RPMI8226 (cell line): Measurements from ENCODE around the gene ADAP1.
"Not testable (repeated sequence)": the region's sequence is repeated elsewhere in the genome, so short reads cannot be mapped to it uniquely, and the experiment has no call there.

Experiments
- DNase-seq: peaks from one replicate; pipeline ENCODE4 v3.0.0-alpha.2; 2015

The ADAP1 gene

DNA sequence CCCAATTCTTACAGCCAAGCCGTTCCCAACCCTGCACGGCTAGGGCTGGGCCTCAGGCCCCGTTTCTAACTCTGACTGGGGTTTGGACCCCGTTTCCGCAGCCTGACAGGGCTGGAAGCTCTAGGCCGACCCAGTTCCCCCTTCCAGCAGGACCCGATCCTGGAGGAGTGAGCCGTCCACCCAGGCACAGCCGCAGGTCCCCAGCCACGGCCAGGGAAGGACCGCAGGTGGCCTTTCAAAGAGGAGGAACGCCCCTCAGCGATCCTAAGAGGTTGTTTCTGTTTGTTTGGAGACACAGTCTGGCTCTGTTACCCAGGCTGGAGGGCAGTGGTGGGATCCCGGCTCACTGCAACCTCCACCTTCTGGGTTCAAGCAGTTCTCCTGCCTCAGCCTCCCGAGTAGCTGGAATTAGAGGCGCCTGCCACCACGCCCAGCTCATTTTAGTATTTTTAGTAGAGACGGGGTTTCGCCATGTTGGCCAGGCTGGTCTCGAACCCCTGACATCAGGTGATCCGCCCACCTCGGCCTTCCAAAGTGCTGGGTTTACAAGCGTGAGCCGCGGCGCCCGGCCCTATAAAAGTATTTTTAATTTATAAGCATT is 78.9 kb downstream of the ADAP1 start:
- no peak for DNase-seq

DNA sequence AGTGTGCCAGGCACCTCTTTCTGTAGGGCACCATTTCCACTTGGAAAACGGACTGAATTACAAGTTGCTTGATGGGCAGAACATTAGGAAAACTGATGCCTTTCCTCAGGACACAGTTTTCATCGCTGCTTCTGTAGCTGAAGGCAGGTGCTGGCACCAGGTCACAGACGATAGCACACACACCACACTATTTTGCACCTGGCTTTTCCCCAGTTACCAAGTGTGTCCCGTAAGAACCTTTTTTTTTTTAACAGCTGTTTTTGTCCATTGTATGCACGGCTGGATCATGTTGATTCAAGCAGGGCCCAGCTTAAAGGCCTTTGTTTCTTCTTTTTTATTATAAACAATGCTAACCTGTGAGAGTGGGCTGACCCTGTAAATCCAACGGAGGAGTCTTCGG is 79.4 kb downstream of the ADAP1 start:
- DNase-seq: no peak

DNA sequence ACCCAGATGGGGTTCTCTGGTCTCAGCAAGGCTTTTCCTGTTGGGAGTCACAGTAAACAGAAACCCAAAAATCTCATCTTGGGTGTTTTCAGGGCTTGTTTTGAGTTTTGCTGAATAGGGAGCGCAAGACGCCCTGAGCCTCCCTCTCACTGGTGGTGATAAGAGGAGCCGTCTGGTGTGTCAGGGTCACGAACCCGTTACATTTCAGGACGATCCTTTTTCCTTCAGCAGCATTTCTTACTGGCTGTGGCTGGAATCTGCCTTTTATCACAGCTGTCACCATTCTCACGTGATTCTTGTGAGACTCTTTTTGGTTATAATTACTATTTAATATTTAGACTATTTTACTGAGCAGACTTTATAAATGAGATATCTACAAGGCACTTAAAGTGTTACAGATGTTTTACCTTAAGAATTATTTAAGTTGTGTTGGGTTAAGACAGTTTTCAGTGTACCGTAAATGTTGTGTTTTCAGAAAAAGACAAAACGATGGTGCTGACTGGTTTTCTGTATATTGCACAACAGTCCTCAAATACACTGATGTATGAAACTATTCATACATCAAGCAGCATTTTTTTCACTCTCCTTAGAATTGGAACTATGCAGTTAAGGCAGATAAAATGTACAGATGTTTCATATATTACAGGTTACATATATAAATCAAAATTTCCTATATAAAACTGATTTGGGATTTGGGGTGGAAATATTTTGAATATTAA is 80.3 kb downstream of the ADAP1 start:
- no peak for DNase-seq

DNA sequence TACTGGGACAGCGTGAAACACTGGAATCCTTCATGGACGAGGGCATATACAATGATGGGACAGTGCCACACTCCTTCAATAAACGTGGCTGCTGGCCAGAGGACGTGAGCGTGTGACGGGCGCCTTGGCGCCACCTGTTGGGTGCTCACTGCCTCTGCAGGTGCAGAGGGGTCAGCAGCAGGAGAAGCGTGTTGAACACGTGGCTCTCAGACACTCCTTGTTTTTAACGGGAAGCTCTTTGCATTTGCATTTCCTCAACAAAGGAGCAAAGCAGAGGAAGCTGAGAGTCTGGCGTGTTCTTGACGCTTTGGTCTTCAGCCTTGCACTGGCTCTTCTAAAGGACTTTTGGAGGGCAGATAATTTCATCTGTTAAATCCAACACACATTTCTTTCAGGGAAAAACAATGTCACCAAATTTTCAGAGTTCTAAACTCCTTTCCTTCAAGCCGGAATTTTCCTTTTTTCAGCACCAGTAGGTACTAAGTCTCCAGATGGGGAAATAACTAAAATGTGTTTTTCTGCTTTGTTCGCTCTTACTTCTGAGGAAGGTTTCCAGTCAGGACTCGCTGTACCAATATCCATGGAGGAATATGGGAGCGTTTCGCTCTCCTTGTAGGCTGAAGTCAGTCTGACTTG is 81.0 kb downstream of the ADAP1 start:
- DNase-seq: peak; percentile 72

DNA sequence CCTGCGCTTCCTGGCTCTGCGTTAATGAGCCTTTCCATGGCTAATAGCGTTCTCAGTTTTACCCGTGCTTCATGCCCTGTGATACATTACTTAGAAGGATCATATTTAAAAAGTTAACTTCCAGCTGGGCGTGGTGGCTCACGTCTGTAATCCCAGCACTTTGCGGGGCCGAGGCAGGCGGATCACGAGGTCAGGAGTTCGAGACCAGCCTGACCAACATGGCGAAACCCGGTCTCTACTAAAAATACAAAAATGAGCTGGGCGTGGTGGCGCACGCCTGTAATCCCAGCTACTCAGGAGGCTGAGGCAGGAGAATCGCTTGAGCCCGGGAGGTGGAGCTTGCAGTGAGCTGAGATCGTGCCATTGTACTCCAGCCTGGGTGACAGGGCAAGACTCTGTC is 81.8 kb downstream of the ADAP1 start:
- DNase-seq: not testable (repeated sequence)

DNA sequence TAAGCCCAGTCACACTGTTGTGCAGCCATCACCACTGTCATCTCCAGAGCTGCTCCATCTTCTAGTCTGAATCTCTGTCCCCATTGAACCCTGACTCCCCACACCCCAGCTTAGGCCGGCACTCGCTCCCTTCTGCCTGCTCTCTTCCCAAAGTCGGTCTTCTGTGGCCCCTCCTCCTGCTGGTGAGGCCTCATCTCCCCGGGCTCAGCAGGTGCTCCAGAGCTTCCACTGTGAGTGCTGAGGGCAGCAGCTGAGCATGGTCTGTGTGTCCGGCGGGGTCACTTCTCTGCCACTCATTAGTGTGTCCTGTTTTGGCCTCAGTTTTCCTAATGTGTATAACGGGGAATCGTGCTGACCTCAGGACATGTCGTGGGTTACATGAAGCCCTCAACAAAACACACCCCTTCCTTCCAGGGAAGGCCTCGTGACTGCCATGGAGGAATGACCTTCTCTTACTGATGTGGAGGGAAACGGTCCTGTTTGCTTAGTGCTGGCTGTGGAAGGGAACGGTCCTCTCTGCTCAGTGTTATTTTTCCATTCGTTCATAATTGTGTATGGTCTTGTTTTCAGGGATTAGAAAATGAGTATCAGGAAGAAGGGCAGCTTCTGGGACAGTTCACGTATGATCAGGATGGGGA is 82.5 kb downstream of the ADAP1 start:
- DNase-seq: no peak

DNA sequence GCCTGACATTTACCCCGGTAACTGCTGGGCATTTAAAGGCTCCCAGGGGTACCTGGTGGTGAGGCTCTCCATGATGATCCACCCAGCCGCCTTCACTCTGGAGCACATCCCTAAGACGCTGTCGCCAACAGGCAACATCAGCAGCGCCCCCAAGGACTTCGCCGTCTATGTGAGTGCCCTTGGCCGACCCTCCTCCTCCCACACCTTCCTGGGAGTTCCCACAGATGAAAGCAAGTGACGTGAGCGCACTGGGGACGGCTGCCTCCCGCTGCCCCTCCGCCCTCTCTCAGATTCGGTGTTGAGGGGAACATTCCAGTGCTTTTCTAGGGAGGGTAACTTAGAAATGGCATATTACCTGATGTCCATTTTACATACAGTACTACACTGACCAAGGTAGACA is 85.1 kb downstream of the ADAP1 start:
- no peak for DNase-seq

DNA sequence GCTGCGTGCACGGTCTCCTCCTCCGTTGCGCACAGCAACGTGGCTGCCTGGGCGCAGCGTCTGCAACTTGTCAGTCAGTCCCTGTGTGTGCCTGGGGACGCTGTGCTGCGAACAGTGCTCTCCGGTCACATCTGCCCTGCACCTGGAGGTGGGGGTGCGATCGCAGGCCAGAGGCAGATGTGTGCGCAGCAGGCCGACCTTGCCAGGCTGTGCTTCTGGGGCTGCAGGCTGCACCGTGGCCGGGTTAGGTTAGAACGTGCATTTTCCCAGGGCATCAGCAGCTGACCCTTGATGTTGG is 86.3 kb downstream of the ADAP1 start:
- DNase-seq: no peak

DNA sequence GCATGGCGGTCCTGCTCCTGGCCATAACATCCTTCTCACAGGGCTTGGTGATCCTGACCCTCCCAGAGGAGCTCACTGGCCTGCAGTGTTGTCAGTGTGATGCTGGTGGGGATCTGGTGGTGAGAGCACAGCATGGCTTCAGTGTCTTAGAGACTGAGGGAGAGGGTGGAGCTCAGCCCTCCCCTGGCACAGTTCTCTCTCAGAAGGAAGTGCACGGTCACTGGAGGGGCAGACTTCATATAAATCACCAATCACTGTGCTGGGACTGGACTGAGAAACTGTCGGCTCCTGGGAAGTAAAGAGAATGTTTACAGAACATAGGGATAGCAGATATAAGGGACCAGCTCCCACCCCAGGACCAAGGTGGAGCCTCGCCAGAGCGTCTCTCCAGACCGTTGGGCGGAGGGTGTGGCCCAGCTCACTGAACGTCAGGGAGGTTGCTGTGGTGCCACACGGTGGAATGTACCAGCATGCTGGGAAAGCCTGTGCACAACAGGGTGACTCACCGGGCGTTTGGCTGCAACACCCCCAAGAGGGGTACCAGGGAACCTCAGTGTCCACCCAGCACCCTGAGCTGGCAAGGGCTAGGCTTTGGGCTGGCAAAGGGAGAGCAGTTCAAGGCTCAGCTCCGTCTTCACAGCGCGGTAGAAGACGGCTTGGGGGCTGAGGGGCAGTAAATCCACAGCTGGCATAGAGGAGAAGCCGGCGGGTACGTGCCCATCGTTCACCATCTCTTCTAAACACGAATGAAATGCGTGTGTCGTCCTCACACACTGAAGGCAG is 86.9 kb downstream of the ADAP1 start:
- DNase-seq: no peak

DNA sequence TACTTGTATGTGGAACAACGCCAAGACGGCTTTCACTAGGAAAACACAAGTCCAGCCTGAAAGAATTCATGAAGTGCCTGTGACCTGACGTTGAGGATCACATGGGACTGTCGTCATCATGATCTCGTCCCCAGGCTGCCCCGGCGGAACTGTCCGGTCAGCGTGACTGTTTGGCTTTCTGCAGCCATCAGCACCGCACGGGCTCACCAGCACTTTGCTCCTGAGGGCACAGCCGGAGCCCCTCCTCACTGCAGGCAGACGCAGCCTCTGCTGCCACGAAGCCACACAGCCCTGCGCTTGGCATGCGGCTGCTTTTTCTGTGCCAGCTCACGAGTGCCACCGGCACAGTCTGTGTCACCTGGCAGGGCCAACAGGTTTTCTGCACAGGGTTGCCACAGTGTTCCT is 87.5 kb downstream of the ADAP1 start:
- DNase-seq: no peak

DNA sequence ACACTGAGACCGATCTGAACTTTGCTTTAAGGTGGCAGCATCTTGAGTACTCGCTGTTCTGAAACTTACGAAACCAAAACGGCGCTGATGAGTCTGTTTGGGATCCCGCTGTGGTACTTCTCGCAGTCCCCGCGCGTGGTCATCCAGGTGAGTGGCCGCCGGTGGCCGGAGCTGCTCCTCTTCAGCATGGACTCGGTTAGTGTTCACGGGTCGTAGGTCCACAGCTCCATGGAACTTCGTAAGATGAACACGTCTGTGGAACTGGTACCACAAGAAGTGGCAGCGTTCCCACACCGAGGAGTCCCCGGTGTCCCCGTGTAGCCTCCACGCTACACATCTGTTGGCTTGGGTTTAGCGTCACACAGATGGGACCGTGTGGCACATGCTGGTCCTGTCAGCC is 88.6 kb downstream of the ADAP1 start:
- DNase-seq: no peak

DNA sequence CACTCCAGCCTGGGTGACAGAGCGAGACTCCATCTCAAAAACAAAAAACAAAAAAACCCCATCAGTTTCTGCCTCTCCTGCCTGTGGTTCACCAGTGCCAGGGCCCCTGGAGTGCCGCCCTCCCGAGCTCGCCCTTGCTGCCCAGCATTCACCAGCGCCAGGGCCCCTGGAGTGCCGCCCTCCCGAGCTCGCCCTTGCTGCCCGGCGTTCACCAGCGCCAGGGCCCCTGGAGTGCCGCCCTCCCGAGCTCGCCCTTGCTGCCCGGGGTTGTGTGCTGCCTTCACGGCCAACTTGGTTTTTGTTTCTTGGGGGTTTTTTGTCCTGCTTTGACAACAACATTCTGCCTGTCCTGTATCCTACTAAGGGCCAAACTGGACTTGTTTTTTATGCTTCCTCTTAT is 91.4 kb downstream of the ADAP1 start:
- DNase-seq: no peak

DNA sequence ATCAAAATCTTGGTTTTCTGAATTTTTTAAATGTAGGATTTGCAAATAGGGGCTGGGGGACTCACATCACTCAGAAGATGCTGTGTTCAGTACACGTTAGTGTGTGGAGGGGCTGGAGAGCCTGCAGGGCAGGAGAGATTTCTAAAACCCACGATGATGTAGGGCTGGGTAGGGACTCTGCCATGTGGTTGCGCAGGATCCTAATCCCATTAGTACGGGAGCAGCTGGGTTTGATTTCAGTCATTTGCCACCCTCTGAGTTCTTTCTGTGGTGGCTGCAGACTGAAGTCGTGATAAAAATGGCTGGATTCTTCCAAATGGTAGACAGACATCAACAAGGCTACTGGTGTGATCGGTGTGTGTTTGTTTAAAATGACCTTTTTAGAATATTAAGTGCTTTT is 92.3 kb downstream of the ADAP1 start:
- no peak for DNase-seq

DNA sequence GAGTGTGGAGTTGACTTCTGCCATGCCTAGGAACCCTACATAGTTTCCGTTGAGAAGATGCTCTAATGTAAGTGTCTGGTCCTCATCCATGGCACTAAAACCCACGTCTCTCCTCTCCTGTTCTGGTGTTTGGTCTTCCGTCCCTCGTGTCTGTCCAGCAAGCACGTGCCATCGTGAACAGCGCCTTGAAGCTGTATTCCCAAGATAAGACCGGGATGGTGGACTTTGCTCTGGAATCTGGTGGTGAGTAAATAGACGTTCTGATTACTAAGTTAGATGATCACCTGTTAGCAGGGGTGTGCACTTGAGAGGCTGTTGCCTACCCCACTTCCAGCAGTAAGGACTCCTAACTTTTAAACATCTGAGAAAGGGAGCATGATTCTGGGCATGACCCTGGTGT is 93.3 kb downstream of the ADAP1 start:
- DNase-seq: no peak

DNA sequence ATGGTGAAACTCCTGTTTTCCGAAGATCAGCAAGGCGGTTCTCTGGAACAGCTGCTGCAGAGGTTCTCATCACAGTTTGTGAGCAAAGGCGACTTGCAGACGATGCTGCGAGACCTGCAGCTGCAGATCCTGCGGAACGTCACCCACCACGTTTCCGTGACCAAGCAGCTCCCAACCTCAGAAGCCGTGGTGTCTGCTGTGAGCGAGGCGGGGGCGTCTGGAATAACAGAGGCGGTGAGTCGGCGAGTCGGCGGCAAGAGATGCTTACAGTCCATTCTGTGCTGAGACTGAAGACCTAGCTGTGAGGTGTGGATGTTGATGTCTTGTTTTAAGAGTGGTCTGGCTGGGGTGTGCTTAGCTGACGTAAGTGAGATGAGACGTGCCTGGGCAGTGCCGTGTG is 94.3 kb downstream of the ADAP1 start:
- DNase-seq: no peak

DNA sequence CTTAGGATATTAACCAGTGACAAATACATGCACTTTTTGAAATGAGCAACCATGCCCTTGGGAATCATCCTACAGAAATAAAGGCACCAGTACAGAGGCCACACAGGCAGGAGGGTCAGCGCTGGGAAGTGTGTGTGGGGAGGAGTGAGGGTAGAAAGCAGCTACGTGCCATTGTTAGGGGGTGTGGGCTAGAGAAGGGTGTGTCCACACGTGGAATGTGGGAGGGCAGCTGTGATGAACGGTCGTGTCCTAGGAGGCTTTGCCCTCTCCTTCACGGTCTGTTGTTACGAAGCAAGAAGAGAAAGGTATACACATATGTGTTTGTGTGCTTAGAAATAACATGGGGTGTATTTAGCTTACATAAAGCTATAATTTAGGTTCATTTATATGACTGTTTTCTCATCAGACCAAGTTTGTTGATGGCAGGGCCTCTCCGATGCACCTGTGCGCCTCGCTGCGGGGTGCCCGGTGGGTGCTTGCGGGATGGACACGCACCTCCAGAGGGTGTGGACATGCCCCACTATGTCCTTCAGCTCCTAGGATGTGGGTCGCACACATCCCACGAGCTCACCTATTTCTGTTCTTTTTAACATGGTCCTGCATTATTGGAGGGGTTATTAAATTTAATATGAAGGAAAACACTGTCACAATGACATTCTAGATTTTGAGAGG is 95.0 kb downstream of the ADAP1 start:
- DNase-seq: no peak

DNA sequence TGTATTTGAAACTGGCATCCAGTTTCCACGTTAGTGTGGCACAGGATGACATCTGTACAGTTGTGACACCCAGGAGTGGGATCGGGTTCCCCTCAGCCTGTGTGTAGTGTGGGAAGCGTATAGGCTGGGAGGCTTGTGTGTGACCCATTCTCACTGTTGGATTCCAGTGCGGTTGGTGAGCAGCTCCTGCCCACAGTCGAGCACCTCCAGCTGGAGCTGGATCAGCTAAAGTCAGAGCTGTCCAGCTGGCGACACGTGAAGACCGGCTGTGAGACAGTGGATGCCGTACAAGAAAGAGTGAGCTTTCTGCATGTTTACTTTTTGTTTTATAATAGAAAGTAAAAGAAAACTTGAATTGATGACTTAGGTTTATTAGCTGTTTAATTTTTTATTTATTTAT is 96.8 kb downstream of the ADAP1 start:
- no peak for DNase-seq

DNA sequence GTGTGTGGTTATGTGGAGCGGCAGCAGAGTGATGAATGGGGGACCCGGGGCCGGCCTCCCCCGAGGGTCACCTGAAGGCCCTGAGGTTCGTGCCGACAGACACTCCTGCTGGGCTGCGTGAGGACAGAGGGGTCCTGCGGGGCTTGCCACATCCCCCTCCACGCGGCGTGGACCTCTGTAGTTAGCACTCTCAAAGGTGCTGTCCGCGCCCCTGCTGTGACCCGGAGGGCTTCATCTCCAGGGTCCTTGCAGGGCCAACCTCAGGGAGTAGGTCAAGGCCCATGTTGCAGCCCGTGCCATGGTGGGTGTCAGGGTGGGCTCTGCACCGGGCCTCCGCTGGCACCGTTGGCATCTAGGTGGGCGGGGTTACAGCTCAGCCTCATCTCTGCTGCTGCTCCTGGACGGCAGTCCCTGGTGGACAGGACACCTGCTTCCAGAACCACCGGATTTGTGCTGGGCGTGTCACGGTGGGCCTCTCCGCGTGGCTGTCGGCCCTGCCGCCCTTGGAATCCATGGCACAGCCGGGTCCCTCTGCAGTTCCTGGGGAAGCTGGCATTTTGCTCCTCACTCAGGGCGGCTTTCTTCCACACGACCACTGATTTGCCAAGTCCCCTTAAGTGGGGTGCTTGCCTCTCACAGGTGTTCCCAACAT is 97.9 kb downstream of the ADAP1 start:
- DNase-seq: no peak

DNA sequence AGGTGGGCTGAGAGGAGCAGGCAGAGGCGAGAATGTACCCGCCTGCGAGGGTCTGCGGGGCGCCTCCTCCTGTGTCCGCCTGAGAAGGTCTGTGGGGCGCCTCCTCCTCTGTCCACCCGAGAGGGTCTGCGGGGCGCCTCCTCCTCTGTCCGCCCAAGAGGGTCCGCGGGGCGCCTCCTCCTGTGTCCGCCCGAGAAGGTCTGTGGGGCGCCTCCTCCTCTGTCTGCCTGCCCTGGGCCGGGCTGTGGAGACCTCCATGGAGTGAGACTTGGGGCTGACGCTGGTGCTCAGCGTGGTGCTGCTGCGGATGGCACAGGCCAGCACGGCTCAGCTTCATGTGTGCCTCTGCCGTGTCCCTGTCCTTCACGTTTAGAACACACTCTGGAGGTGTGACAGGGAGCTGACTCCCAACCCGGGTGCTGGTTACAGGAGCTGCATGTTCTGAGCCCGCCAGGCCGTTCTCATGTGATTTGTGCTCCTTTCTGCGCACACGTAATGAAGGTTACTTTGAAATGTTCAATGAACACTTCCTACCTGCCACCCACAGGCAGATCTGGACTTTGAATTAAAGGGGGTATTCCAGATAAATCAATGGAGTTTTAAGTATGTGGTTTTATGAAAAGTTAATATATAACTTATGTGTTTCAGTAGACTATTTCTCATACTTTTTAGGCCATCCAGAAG is 98.7 kb downstream of the ADAP1 start:
- DNase-seq: no peak

DNA sequence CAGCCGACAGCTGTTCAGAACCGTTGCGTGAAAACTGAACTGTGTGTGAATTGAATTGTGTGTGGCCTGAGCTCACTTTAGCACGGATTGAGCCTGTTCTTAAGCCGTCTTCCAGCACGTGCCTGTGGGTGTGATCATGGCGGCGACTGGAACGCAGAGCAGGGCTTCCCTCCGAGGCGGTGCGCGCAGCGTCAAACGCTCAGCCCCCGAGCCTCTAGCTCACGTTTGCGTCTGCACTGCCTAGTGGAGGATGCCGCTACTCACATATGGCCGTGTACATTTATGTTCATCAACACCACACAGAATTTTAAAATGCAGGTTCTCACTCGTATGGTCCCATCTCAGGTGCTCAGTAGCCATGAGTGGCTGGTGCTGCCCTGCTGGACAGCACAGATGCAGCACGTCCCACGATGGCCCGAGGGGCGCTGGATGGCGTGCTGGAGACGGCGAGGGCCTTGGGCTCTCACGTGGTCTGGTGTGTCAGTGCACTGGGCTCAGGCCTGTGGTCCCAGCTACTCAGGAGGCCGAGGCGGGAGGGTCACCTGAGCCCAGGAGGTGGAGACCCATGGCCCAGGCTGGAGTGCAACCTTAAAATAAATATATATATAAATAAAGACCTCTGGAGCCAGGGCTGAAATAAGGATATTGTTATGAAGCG is 100.2 kb downstream of the ADAP1 start:
- no peak for DNase-seq
